Spleen (tissue), 7 donors: ENCODE data around the gene PEX14.

Source experiments
- CTCF ChIP-seq, 11 experiments: fragments of 200-600 bp in 7 of 11; fragments of 450-650 bp in 4 of 11; sonication (generic) in 4 of 11; IDR thresholded peaks in 8 of 11; conservative IDR thresholded peaks in 3 of 11; 1 replicate in 7 of 11; 2 replicates in 4 of 11; pipeline versions ENCODE4 v1.4.0 to v1.8.0; 2016 to 2021; ENCODE audit warnings: antibody characterized with exemption in 11 of 11, inconsistent platforms in 4 of 11, mild to moderate bottlenecking in 1 of 11
- POLR2A ChIP-seq, 3 donors: fragments of 450-650 bp; IDR thresholded peaks; one replicate each; pipeline ENCODE4 v1.5.1; 2017; ENCODE audit warnings: antibody characterized with exemption in 3 of 3, mild to moderate bottlenecking in 1 of 3
- POLR2AphosphoS5 ChIP-seq, 3 donors: sonication (generic); formaldehyde crosslinking; IDR thresholded peaks; one replicate each; pipeline ENCODE4 v1.5.1; 2017; ENCODE audit warnings: antibody characterized with exemption in 3 of 3
- donor health status: DM: no; HTN: no; CAD: no; lungs with moderate emphysema.
- donor health status: DM: no; HTN: no; CAD: no.
- donor health status: DM: no; HTN: no; CAD: no.

- TF ChIP-seq POLR2A (IDR thresholded peaks at IDR 0.05): no peak
- peak in 1 of 11 experiments; percentile 13 for TF ChIP-seq CTCF (IDR thresholded peaks at IDR 0.05 in 8 of 11, conservative IDR thresholded peaks at IDR 0.05 in 3 of 11)
- no peak for TF ChIP-seq POLR2AphosphoS5 (IDR thresholded peaks at IDR 0.05)
These were observed 87.2 kb downstream of the PEX14 start for GRCh38 chr1:10561955-10562354.
